ENCODE data around the gene PPARG.

The PPARG gene

DNA sequence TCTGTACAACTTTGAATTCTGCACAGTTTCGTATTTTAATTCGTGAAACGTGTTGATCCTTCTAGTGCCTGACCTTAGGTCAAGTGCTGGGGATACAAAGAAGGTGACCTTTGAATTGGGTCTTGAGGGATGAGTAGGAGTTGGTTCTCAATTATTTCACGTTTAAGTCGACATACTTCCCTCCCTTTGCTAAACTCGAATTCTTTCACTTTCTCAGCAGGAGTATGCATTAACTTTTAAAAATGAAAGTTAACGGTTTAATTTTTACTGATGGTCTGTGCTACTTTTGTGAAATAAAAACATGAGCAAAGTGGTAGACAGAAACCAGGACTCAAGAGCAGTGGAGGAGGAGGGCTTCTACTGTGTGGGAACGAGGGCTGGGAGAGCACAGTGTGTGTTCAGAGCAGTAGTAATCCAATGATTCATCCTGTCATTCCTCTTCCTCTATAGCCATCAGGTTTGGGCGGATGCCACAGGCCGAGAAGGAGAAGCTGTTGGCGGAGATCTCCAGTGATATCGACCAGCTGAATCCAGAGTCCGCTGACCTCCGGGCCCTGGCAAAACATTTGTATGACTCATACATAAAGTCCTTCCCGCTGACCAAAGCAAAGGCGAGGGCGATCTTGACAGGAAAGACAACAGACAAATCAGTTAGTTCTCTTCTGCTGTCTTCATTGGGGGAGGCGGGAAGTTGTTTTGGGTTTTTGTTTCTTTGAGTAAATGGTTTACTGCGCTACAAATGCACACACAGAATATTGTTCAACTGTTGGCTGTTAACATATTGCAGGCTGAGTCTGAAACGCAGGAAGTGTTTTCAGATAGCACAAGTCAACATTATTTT is 116.8 kb downstream of the PPARG start:
- no peak for DNase-seq (ENCODE audit: low spot score)

DNA sequence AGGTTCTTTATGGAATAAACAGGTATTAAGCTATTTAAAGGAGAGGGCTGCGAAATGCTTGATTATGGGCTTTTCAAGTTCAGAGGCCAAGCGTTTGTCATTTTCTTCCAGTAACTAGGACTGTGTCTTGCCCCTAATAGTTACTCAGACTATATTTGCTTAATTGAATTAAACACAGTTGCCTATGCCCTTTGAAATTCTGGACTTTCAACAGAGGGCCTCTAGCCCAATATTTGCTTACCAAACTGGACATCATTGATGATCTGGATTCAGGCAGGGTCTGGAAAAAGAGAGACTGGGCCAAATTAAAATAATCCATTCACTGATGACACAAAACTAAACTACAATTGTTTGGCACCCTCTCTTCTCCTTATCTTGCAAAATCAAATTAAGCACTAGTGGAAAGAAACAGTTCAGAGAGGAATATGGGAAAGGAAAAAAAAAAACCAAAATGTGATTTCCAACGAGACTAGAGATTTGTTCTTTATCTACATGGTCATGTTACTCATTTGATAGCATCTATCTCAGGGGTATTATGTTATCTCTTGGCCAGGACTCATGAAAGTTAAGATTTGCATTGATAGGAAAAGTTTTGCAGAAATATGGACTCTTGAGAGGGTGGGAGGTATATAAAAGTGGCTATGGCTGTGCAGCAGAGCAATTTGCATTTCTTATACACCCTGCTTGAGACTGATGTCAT is 120.3 kb downstream of the PPARG start:
- DNase-seq (ENCODE audit: low spot score) = no peak
- TF ChIP-seq CTCF (IDR thresholded peaks at IDR 0.05; ENCODE audit: extremely low read depth, missing control alignments) = no peak

More for the DNA sequence above, 116.8 kb downstream of the PPARG start:
- TF ChIP-seq CTCF (IDR thresholded peaks at IDR 0.05; ENCODE audit: extremely low read depth, missing control alignments) = no peak

DNA sequence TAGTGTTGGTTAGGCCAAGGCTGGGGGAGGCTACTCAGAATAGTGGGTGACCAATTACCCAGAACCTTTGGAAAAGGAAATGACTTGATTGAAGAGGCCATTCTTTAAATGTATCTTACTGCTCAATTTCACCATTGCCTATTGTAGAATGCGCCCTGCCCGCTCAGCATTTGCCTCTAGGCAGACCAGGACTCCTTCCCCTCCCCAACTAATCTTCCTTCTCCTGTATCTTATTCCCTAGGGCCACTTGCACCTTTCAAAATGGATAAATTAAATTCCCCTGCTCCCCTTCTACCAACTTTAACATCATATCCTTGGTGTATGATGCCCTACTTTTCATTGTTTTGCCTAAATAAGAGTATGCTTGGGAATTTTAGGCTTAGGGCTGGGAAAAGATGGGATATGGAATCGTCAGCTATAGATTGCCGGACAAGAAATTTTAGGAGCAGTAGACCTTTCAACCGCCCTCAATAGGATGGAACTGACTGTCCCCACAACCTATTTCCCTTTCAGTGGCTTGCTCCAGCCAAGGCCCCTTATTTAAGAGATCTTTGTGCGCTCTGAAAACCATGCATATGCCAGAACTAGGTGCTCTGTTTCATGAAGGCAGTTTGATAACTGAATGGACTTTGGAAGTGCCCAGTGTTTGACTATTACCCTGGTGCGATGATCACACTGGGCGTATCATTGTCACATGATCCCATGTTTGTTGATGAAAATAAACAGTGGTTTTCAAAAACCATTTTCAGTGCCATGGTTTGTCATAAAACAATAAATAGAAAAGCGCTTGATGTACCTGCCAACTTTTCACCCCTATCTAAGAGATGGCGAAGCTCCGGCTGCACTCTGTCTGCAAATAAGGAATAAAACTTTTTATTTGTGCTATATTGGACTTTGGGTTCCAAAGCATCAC is 121.1 kb downstream of the PPARG start:
- no peak for DNase-seq (ENCODE audit: low spot score)
- no peak for TF ChIP-seq CTCF (IDR thresholded peaks at IDR 0.05; ENCODE audit: extremely low read depth, missing control alignments)

DNA sequence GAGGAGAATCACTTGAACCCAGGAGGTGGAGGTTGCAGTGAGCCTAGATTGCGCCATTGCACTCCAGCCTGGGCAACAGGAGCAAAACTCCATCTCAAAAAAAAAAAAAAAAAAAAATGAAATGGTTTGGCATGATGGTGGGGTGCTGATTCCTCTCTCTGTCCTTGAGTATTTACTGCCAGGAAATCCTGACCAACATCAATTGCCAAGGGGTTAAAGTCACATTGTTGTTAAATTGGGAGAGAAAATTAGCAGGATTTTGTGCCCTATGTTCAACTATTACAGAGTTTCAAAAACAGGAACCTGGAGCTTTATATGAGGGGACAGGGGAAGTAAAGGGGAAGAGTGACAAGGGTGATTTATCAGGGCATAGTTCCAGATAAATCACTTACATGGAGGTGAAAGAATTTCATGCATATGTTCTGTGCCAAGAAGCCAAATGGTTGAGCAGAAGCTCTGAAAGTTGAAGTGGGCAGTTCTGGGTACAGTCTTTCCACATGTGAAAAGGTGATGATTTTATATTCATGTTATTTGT is 124.9 kb downstream of the PPARG start:
- no peak for TF ChIP-seq CTCF (IDR thresholded peaks at IDR 0.05; ENCODE audit: extremely low read depth, missing control alignments)
- no peak for DNase-seq (ENCODE audit: low spot score)

- TF ChIP-seq CTCF (IDR thresholded peaks at IDR 0.05; ENCODE audit: extremely low read depth, missing control alignments) = no peak
- no peak for DNase-seq (ENCODE audit: low spot score)
These were observed 126.3 kb downstream of the PPARG start for GRCh38 chr3:12415014-12415680.

DNA sequence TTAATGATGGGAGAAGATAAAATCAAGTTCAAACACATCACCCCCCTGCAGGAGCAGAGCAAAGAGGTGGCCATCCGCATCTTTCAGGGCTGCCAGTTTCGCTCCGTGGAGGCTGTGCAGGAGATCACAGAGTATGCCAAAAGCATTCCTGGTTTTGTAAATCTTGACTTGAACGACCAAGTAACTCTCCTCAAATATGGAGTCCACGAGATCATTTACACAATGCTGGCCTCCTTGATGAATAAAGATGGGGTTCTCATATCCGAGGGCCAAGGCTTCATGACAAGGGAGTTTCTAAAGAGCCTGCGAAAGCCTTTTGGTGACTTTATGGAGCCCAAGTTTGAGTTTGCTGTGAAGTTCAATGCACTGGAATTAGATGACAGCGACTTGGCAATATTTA is 127.9 kb downstream of the PPARG start:
- no peak for TF ChIP-seq CTCF (IDR thresholded peaks at IDR 0.05; ENCODE audit: extremely low read depth, missing control alignments)
- no peak for DNase-seq (ENCODE audit: low spot score)

Measured in GM20000 (cell line).